SK-N-SH (cell line): ENCODE data around the gene RAB10. TPM values are rescaled to one million over a fixed set of nuclear protein-coding genes. Genes with fewer than 3 reads are reported as not detected.

Experiments used
- CTCF ChIA-PET: fragments of 300-600, 350-600 bp; formaldehyde crosslinking; extraction: SDS; loops from one replicate; lab custom pipeline; 2021; lab: Yijun Ruan, JAX
- POLR2A ChIA-PET: fragments of 350-600 bp; sonication (Branson Sonifier 250); formaldehyde crosslinking; extraction: SDS; loops from one replicate; lab custom pipeline; 2020; ENCODE audit warnings: antibody characterized with exemption, inconsistent platforms; lab: Yijun Ruan, JAX
- DNase-seq: peaks from one replicate; pipeline ENCODE4 v3.0.0; 2012
- H2AFZ ChIP-seq: fragments of 200-600 bp; sonication (generic); 2 replicates; pipeline ENCODE4 v1.8.1; 2016; ENCODE audit warnings: antibody characterized with exemption, mild to moderate bottlenecking, low read depth
- H3F3A ChIP-seq: fragments of 200-600 bp; sonication (generic); replicated peaks from 2 replicates; pipeline ENCODE3; 2016; ENCODE audit warnings: antibody characterized with exemption, mild to moderate bottlenecking; ENCODE audit not compliant: insufficient read depth
- H3K27ac ChIP-seq, 2 experiments: fragments of 200-500 bp in 1 of 2; fragments of 200-600 bp in 1 of 2; sonication (Bioruptor generic) in 1 of 2; sonication (generic), shearing (Covaris generic) in 1 of 2; 2 replicates each; pipeline versions ENCODE4 v1.5.1 to v1.6.1; 2014 to 2016; ENCODE audit warnings: low read depth in 2 of 2, inconsistent platforms in 1 of 2, low read length in 1 of 2, mild to moderate bottlenecking in 1 of 2, mixed read lengths in 1 of 2
- H3K27me3 ChIP-seq: fragments of 200-600 bp; sonication (generic), shearing (Covaris generic); 2 replicates; pipeline ENCODE4 v1.6.1; 2016; ENCODE audit warnings: mixed run types; ENCODE audit not compliant: insufficient read depth
- H3K36me3 ChIP-seq, 2 experiments: fragments of 200-500 bp in 1 of 2; fragments of 200-600 bp in 1 of 2; sonication (Bioruptor generic) in 1 of 2; sonication (generic) in 1 of 2; replicated peaks in 1 of 2; 2 replicates each; pipeline versions ENCODE3 to v1.5.1; 2014 to 2016; ENCODE audit warnings: low read length in 1 of 2, mild to moderate bottlenecking in 1 of 2; ENCODE audit not compliant: insufficient read depth in 2 of 2, control insufficient read depth in 1 of 2
- H3K4me1 ChIP-seq, 2 experiments: fragments of 200-500 bp in 1 of 2; fragments of 200-600 bp in 1 of 2; sonication (Bioruptor generic) in 1 of 2; sonication (generic), shearing (Covaris generic) in 1 of 2; 2 replicates each; pipeline versions ENCODE4 v1.5.1 to v1.6.1; 2014 to 2016; ENCODE audit warnings: low read depth in 1 of 2, low read length in 1 of 2, mixed run types in 1 of 2; ENCODE audit not compliant: insufficient read depth in 2 of 2, control insufficient read depth in 1 of 2
- H3K4me2 ChIP-seq: fragments of 200-600 bp; sonication (generic), shearing (Covaris generic); 2 replicates; pipeline ENCODE4 v1.6.1; 2017; ENCODE audit warnings: mixed run types
- H3K4me3 ChIP-seq, 2 experiments: fragments of 200-500 bp in 1 of 2; fragments of 200-600 bp in 1 of 2; sonication (Bioruptor generic) in 1 of 2; sonication (generic), shearing (Covaris generic) in 1 of 2; 2 replicates each; pipeline versions ENCODE4 v1.5.1 to v1.8.1; 2014 to 2016; ENCODE audit warnings: low read depth in 2 of 2, inconsistent platforms in 1 of 2, low read length in 1 of 2, mild to moderate bottlenecking in 1 of 2, mixed read lengths in 1 of 2, moderate library complexity in 1 of 2
- H3K79me2 ChIP-seq: fragments of 200-600 bp; sonication (generic); 2 replicates; pipeline ENCODE4 v1.8.1; 2017; ENCODE audit warnings: mild to moderate bottlenecking; ENCODE audit not compliant: insufficient read depth
- H3K9ac ChIP-seq: fragments of 200-600 bp; sonication (generic); 2 replicates; pipeline ENCODE4 v1.6.1; 2017; ENCODE audit warnings: mixed run types
- H3K9me2 ChIP-seq: fragments of 200-600 bp; sonication (generic); 2 replicates; pipeline ENCODE4 v1.6.1; 2017; ENCODE audit warnings: mixed run types
- H3K9me3 ChIP-seq: fragments of 200-600 bp; sonication (generic); 2 replicates; pipeline ENCODE4 v1.6.1; 2017; ENCODE audit warnings: mixed run types, mild to moderate bottlenecking, moderate library complexity
- H4K20me1 ChIP-seq: fragments of 200-600 bp; sonication (generic); 2 replicates; pipeline ENCODE4 v1.6.1; 2017; ENCODE audit warnings: mild to moderate bottlenecking, mixed run types; ENCODE audit not compliant: insufficient read depth
- CHD2 ChIP-seq: fragments of 150-350 bp; IDR thresholded peaks from 2 replicates; pipeline ENCODE4 v1.6.1; 2018; ENCODE audit warnings: low read length; ENCODE audit not compliant: partially characterized antibody
- ELF1 ChIP-seq: IDR thresholded peaks from 2 replicates; pipeline ENCODE4 v1.4.0; 2012
- FOSL2 ChIP-seq: IDR thresholded peaks from 2 replicates; pipeline ENCODE4 v1.4.0; 2012; ENCODE audit warnings: low read depth, mild to moderate bottlenecking, moderate library complexity, borderline replicate concordance
- FOXJ3 ChIP-seq: sonication (generic); formaldehyde crosslinking; IDR thresholded peaks from 2 replicates; pipeline ENCODE4 v1.5.1; 2020; ENCODE audit warnings: mild to moderate bottlenecking, missing genetic modification reagents
- GABPA ChIP-seq: IDR thresholded peaks from 2 replicates; pipeline ENCODE4 v1.4.0; 2012; ENCODE audit warnings: low read depth, mild to moderate bottlenecking
- JUND ChIP-seq: IDR thresholded peaks from 2 replicates; pipeline ENCODE4 v1.4.0; 2012
- MXI1 ChIP-seq: IDR thresholded peaks from 2 replicates; pipeline ENCODE4 v1.6.1; 2012; ENCODE audit warnings: mild to moderate bottlenecking, low read depth, low read length, improper control_type of control experiment
- NFIC ChIP-seq: IDR thresholded peaks from 2 replicates; pipeline ENCODE4 v1.4.0; 2012; ENCODE audit warnings: borderline replicate concordance
- NRF1 ChIP-seq: IDR thresholded peaks from 2 replicates; pipeline ENCODE4 v1.6.1; 2012; ENCODE audit warnings: low read depth, mild to moderate bottlenecking, low read length
- POLR2AphosphoS5 ChIP-seq: IDR thresholded peaks from 2 replicates; pipeline ENCODE4 v1.6.1; 2012; ENCODE audit warnings: low read depth, low read length
- RCOR1 ChIP-seq: fragments of 150-350 bp; IDR thresholded peaks from 2 replicates; pipeline ENCODE4 v1.6.1; 2017; ENCODE audit warnings: antibody characterized with exemption, low read length
- RXRA ChIP-seq: IDR thresholded peaks from 2 replicates; pipeline ENCODE4 v1.4.0; 2012; ENCODE audit warnings: low read depth, mild to moderate bottlenecking, borderline replicate concordance
- SIN3A ChIP-seq: IDR thresholded peaks from 2 replicates; pipeline ENCODE4 v1.6.1; 2012; ENCODE audit warnings: low read depth, mild to moderate bottlenecking, low read length, moderate library complexity, borderline replicate concordance
- SMC3 ChIP-seq: IDR thresholded peaks from 2 replicates; pipeline ENCODE4 v1.6.1; 2012; ENCODE audit warnings: low read depth, low read length, improper control_type of control experiment
- WGBS: methylation state at CpG from one replicate; pipeline ENCODE4 v1.1.6; 2017; ENCODE audit warnings: low lambda C conversion rate; 5-methylcytosine and 5-hydroxymethylcytosine counted together
- polyA plus RNA-seq, 3 experiments: library from polyadenylated mRNA; depleted of rRNA; stranded (reverse); fragments of >200 nt; gene quantifications; 2 replicates each; pipeline ENCODE4 v1.2.3, GENCODE V29; 2012
- TF ChIP-seq, protein P1 (sequence below): fragments of 150-350 bp; IDR thresholded peaks from 2 replicates; pipeline ENCODE4 v1.6.1; 2017; ENCODE audit warnings: antibody characterized with exemption, low read length, low read depth, borderline replicate concordance
- TF ChIP-seq, protein P2 (sequence below): IDR thresholded peaks from 2 replicates; pipeline ENCODE4 v1.4.0; 2012; ENCODE audit warnings: low read depth, borderline replicate concordance
- TF ChIP-seq, protein P3 (sequence below): IDR thresholded peaks from 2 replicates; pipeline ENCODE4 v1.4.0; 2012; ENCODE audit warnings: low read depth

RAB10 gene
- polyA plus RNA-seq, 1 of the 3 experiments (the other 2 are of a cell fraction), result 47.5 TPM

DNA sequence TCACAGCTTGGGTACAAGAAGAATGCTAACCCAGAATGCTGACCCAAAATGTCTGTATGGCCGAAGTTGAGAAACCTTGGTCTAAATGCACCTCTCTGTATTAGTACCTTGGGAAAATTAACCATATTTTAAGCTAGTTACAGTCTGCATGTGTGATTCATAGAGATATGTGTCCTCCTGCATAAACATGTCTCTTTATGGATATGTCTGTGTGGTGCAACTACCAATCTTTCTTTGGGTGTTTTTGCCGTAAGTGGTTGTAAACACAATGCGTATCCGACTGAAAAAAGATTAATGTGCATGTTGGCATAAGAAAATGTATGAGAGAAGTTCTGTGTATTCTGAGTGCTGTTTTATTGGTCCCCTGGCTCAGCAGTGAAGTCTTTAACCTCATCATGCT, 84.8 kb downstream of the RAB10 start:
- peaks cover 2 to 22% of the 10 kb centered on the region in 2 experiments for H3K36me3 ChIP-seq
- H4K20me1 ChIP-seq, result peaks cover 41% of the 10 kb centered on the region
- H3K4me2 ChIP-seq, result no peak overlapping the region
- POLR2A ChIA-PET, result no interaction called here
- peaks cover 8% of the 10 kb centered on the region for H3F3A ChIP-seq
- H3K4me3 ChIP-seq, result no peak overlapping the region
- WGBS, result 95% methylated on average over 4 of the region's 4 CpGs
- no peak overlapping the region for H3K9ac ChIP-seq
- no peak overlapping the region for H2AFZ ChIP-seq
- CTCF ChIA-PET, result interaction anchor here (0.6 to 4.2 kb wide), 4 partner anchors 26 to 162 kb away, joined by 3 to 14 read pairs (median 3); no protein-coding TSS in a partner anchor
- H3K9me2 ChIP-seq, result no peaks in the 10 kb centered on the region
- no peak overlapping the region for H3K27ac ChIP-seq
- H3K4me1 ChIP-seq, result no peaks in the 10 kb centered on the region
- peaks cover 73% of the 10 kb centered on the region for H3K79me2 ChIP-seq
- TF ChIP-seq FOSL2 (no peak), NFIC (no peak), SMC3 (no peak), ELF1 (no peak), FOXJ3 (CRISPR knock-in tag) (no peak), CHD2 (no peak), SIN3A (no peak), JUND (no peak), GABPA (no peak), NRF1 (no peak)
- TF ChIP-seq, protein P1, sequence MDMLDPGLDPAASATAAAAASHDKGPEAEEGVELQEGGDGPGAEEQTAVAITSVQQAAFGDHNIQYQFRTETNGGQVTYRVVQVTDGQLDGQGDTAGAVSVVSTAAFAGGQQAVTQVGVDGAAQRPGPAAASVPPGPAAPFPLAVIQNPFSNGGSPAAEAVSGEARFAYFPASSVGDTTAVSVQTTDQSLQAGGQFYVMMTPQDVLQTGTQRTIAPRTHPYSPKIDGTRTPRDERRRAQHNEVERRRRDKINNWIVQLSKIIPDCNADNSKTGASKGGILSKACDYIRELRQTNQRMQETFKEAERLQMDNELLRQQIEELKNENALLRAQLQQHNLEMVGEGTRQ, result no peak
- TF ChIP-seq, protein P2, sequence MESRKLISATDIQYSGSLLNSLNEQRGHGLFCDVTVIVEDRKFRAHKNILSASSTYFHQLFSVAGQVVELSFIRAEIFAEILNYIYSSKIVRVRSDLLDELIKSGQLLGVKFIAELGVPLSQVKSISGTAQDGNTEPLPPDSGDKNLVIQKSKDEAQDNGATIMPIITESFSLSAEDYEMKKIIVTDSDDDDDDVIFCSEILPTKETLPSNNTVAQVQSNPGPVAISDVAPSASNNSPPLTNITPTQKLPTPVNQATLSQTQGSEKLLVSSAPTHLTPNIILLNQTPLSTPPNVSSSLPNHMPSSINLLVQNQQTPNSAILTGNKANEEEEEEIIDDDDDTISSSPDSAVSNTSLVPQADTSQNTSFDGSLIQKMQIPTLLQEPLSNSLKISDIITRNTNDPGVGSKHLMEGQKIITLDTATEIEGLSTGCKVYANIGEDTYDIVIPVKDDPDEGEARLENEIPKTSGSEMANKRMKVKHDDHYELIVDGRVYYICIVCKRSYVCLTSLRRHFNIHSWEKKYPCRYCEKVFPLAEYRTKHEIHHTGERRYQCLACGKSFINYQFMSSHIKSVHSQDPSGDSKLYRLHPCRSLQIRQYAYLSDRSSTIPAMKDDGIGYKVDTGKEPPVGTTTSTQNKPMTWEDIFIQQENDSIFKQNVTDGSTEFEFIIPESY, result no peak
- no peaks in the 10 kb centered on the region for H3K27me3 ChIP-seq
- H3K9me3 ChIP-seq, result no peaks in the 10 kb centered on the region
- no peak for DNase-seq

DNA sequence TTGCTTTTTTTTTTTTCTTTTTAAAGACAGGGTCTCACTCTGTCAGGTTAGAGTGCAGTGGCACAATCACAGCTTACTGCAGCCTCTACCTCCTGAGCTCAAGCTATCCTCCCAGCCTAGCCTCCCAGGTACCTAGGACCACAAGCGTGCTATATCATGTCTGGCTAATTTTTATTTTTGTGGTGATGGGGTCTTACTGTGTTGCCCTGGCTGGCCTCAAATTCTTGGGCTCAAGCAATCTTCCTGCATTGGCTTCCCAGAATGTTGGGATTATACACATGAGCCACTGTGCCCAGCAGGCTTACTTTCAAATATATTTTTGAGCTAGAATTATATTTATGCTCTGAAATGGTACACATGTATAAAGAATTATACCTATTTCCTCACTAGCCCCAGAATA, 85.6 kb downstream of the RAB10 start:
- 100% methylated on average over 1 of the region's 1 CpG for WGBS
- H4K20me1 ChIP-seq, result peaks cover 47% of the 10 kb centered on the region
- H3K4me3 ChIP-seq, result no peak overlapping the region
- no peak for TF ChIP-seq RCOR1
- no peak for TF ChIP-seq FOSL2
- TF ChIP-seq NFIC, result no peak
- no peak for TF ChIP-seq POLR2AphosphoS5
- TF ChIP-seq, protein P3, sequence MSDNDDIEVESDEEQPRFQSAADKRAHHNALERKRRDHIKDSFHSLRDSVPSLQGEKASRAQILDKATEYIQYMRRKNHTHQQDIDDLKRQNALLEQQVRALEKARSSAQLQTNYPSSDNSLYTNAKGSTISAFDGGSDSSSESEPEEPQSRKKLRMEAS, result no peak
- no peak for TF ChIP-seq SMC3
- TF ChIP-seq RXRA, result no peak
- TF ChIP-seq FOXJ3 (CRISPR knock-in tag), result no peak
- TF ChIP-seq ELF1, result no peak
- no peak for TF ChIP-seq MXI1
- H3K9me2 ChIP-seq, result no peaks in the 10 kb centered on the region
- H3K27me3 ChIP-seq, result no peaks in the 10 kb centered on the region
- no peak overlapping the region for H3K27ac ChIP-seq
- H3F3A ChIP-seq, result peaks cover 8% of the 10 kb centered on the region
- H3K4me2 ChIP-seq, result no peak overlapping the region
- peaks cover 71% of the 10 kb centered on the region for H3K79me2 ChIP-seq
- H2AFZ ChIP-seq, result no peak overlapping the region
- H3K9ac ChIP-seq, result no peak overlapping the region
- DNase-seq, result no peak
- peaks cover 2 to 15% of the 10 kb centered on the region in 2 experiments for H3K36me3 ChIP-seq
- ChIA-PET CTCF (interaction anchor here (0.6 to 4.2 kb wide), 9 partner anchors 8 to 626 kb away, joined by 3 to 14 read pairs (median 3); no protein-coding TSS in a partner anchor), POLR2A (no interaction called here)
- H3K4me1 ChIP-seq, result no peaks in the 10 kb centered on the region
- no peaks in the 10 kb centered on the region for H3K9me3 ChIP-seq
